Kidney (tissue), 14 donors: ENCODE data around the gene JAM3. TPM values are rescaled to one million over a fixed set of nuclear protein-coding genes. Genes with fewer than 3 reads are reported as not detected.

ENCODE experiments used
- DNase-seq, 5 donors: peaks; one replicate each; pipeline ENCODE4 v3.0.0-alpha.2; 2013 to 2020
- FAIRE-seq: peaks from 2 replicates; lab custom pipeline; 2012; peaks lifted over from hg19 to GRCh38; lab: Jason Lieb, UNC
- H3K27ac ChIP-seq, 2 donors: one replicate each; pipeline ENCODE4 v1.7.0; 2013; ENCODE audit warnings: low read depth in 2 of 2, low read length in 2 of 2, inconsistent platforms in 1 of 2
- H3K27me3 ChIP-seq: one replicate; pipeline ENCODE4 v1.7.1; 2013; ENCODE audit warnings: low read length, inconsistent platforms; ENCODE audit not compliant: control insufficient read depth, insufficient read depth
- H3K36me3 ChIP-seq, 3 donors: one replicate each; pipeline versions ENCODE4 v1.7.0 to v1.7.1; 2013; ENCODE audit warnings: low read length in 3 of 3, control low read depth in 1 of 3, inconsistent platforms in 1 of 3; ENCODE audit not compliant: insufficient read depth in 3 of 3, control insufficient read depth in 2 of 3
- H3K4me1 ChIP-seq, 3 donors: one replicate each; pipeline versions ENCODE4 v1.7.0 to v1.7.1; 2013; ENCODE audit warnings: low read length in 3 of 3, inconsistent platforms in 1 of 3, low read depth in 1 of 3; ENCODE audit not compliant: control insufficient read depth in 2 of 3, insufficient read depth in 2 of 3
- H3K4me3 ChIP-seq, 3 donors: one replicate each; pipeline versions ENCODE4 v1.7.0 to v1.8.1; 2013; ENCODE audit warnings: low read length in 3 of 3, control low read depth in 1 of 3, inconsistent platforms in 1 of 3
- H3K9ac ChIP-seq, 3 donors: one replicate each; pipeline versions ENCODE4 v1.7.0 to v1.7.1; 2013; ENCODE audit warnings: low read length in 3 of 3, control low read depth in 1 of 3, inconsistent platforms in 1 of 3
- H3K9me3 ChIP-seq, 3 donors: one replicate each; pipeline versions ENCODE4 v1.7.0 to v1.7.1; 2013; ENCODE audit warnings: low read length in 3 of 3, control low read depth in 1 of 3, inconsistent platforms in 1 of 3; ENCODE audit not compliant: control insufficient read depth in 2 of 3, insufficient read depth in 1 of 3
- intact Hi-C: fragments of 100-400 bp; cut with DNase I; formaldehyde crosslinking; loops from one replicate; pipeline ENCODE4 v1.11.1; 2022
- polyA plus RNA-seq: library from polyadenylated mRNA; stranded (reverse); fragments of 350-450 nt; fragmentation: Illumina TruSeq; extraction: RNeasy Lipid Tissue Mini Kit (QIAGEN cat#74804); gene quantifications from one replicate; pipeline ENCODE4 v1.2.3, GENCODE V29; 2014; ENCODE audit warnings: low read depth, low replicate concordance; ENCODE audit not compliant: insufficient read depth
- total RNA-seq: library from RNA; stranded (reverse); fragmentation: NEBNext Ultra II Directional; extraction: Animal tissue kit (Norgen Biotek cat#: 25700); gene quantifications from one replicate; pipeline ENCODE4 v1.2.1, GENCODE V29; 2021
- TF ChIP-seq, protein P1 (sequence below): IDR thresholded peaks from 3 replicates; pipeline ENCODE4 v1.5.1; 2012; ENCODE audit warnings: mild to moderate bottlenecking, moderate library complexity, borderline replicate concordance; ENCODE audit not compliant: insufficient read depth; ENCODE audit errors: extremely low read depth
- donor health status: control.
- donor health status: control.
- donor health status: control.
- donor health status: control.
- donor health status: control.
- donor health status: DM: yes; HTN: yes; CAD: no.
- donor health status: Normal renal cell carcinoma (clear cell type).

Gene JAM3
- total and polyA plus RNA-seq, 2 donors from 2014 or later: 13.3 to 19.5 TPM

DNA sequence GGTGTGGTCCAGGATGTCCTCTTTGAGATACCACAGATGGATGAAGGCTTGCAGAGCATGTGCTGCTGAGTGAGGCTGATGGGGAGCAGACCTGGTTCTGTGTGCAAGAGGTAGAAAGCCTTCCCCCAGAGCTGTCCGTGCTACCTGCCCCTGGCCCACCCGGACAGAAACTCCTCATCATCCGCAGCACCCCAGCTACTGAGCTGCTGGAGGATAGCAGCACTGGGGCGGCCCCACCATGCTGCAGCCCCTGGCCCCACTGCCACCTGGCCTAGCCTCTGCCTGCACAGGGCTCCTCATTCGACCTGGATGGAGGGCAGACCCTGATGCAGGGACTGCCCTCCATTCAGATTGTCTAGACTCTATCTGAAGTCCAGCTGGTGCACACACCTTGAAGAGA, 104.4 kb downstream of the JAM3 start:
- no peaks in the 10 kb centered on the region for H3K27me3 ChIP-seq
- intact Hi-C loops: no loop called here
- DNase-seq: no peak
- H3K9me3 ChIP-seq: no peaks in the 10 kb centered on the region
- H3K9ac ChIP-seq: no peak overlapping the region
- H3K4me3 ChIP-seq: no peak overlapping the region
- no peak for FAIRE-seq
- H3K36me3 ChIP-seq: peaks cover 7 to 25% (median 10%) of the 10 kb centered on the region in 3 donors
- peaks cover 0 to 7% (median 0%) of the 10 kb centered on the region in 3 donors for H3K4me1 ChIP-seq
- H3K27ac ChIP-seq: no peak overlapping the region
- TF ChIP-seq, protein P1, sequence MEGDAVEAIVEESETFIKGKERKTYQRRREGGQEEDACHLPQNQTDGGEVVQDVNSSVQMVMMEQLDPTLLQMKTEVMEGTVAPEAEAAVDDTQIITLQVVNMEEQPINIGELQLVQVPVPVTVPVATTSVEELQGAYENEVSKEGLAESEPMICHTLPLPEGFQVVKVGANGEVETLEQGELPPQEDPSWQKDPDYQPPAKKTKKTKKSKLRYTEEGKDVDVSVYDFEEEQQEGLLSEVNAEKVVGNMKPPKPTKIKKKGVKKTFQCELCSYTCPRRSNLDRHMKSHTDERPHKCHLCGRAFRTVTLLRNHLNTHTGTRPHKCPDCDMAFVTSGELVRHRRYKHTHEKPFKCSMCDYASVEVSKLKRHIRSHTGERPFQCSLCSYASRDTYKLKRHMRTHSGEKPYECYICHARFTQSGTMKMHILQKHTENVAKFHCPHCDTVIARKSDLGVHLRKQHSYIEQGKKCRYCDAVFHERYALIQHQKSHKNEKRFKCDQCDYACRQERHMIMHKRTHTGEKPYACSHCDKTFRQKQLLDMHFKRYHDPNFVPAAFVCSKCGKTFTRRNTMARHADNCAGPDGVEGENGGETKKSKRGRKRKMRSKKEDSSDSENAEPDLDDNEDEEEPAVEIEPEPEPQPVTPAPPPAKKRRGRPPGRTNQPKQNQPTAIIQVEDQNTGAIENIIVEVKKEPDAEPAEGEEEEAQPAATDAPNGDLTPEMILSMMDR: no peak

GRCh38 chr11:134176284-134176683, 107.4 kb downstream of the JAM3 start:
- no peaks in the 10 kb centered on the region for H3K27me3 ChIP-seq
- DNase-seq (no peak), FAIRE-seq (no peak)
- no peak overlapping the region for H3K27ac ChIP-seq
- no peaks in the 10 kb centered on the region for H3K4me1 ChIP-seq
- H3K9ac ChIP-seq: no peak overlapping the region
- intact Hi-C loops: no loop called here
- no peak overlapping the region for H3K4me3 ChIP-seq
- TF ChIP-seq, protein P1: no peak
- no peaks in the 10 kb centered on the region for H3K9me3 ChIP-seq
- H3K36me3 ChIP-seq: peaks cover 3 to 26% (median 4%) of the 10 kb centered on the region in 3 donors

DNA sequence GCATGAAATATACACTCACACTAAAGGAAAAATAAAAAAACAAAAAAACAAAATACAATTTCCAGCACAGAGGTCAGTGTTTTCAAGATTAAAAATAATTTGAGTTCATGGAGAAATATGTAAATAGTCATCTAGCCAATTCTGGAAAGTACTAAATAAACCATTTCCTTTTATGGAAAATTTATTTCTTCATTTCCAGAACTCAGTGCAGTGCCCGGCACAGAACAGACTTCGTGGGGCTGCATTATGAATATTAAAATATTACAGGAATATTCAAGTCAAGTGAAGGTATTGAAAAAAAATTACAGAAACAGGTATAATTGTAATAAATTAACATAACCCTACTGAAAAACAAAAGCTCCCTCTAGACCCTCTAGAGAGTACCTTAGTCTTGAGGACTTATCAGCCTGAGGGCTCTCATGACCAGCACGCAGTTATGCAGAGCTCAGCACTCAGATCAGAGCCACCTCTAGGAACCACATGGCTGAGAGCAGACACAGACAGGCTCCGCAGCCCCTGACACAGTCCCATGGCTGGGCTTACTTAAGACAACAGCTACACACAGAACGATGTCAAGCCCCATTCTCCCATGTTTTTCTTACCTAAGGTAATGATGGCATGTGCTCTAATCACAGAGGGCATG, 109.3 kb downstream of the JAM3 start:
- no peaks in the 10 kb centered on the region for H3K4me1 ChIP-seq
- TF ChIP-seq, protein P1: no peak
- no peaks in the 10 kb centered on the region for H3K9me3 ChIP-seq
- H3K36me3 ChIP-seq: peaks cover 3 to 26% (median 4%) of the 10 kb centered on the region in 3 donors
- H3K9ac ChIP-seq: no peak overlapping the region
- no peak overlapping the region for H3K27ac ChIP-seq
- H3K4me3 ChIP-seq: no peak overlapping the region
- FAIRE-seq (peak; percentile 23), DNase-seq (no peak)
- H3K27me3 ChIP-seq: no peaks in the 10 kb centered on the region
- intact Hi-C loops: no loop called here
